ENCODE data around the gene NCOR1. TPM values are rescaled to one million over a fixed set of nuclear protein-coding genes. Genes with fewer than 3 reads are reported as not detected.

The NCOR1 gene
- total and polyA plus RNA-seq, 8 donors, result 110 to 139 (median 117) TPM

GRCh38 chr17:16052486-16052885 lies 162.8 kb downstream of the NCOR1 start:
- no peak for TF ChIP-seq CTCF (IDR thresholded peaks at IDR 0.05)
- Histone ChIP-seq H3K4me1 (no peaks in the 10 kb centered on the region), H3K4me3 (no peak overlapping the region), H3K27me3 (no peaks in the 10 kb centered on the region), H3K27ac (no peak overlapping the region), H3K36me3 (peaks cover 0 to 87% of the 10 kb centered on the region in 2 donors), H3K9me3 (no peaks in the 10 kb centered on the region)
- DNase-seq (no peak), ATAC-seq (no peak)
- intact Hi-C loops (cut with DNase I), result no loop called here

GRCh38 chr17:16050844-16051243 lies 164.5 kb downstream of the NCOR1 start:
- Histone ChIP-seq H3K27ac (no peak overlapping the region), H3K4me1 (no peaks in the 10 kb centered on the region), H3K9me3 (no peaks in the 10 kb centered on the region), H3K27me3 (no peaks in the 10 kb centered on the region), H3K36me3 (peaks cover 0 to 87% of the 10 kb centered on the region in 2 donors), H3K4me3 (no peak overlapping the region)
- no peak for TF ChIP-seq CTCF (IDR thresholded peaks at IDR 0.05)
- DNase-seq, result no peak
- no peak for ATAC-seq
- intact Hi-C loops (cut with DNase I), result no loop called here

GRCh38 chr17:16048811-16049449 lies 166.4 kb downstream of the NCOR1 start:
- H3K9me3 ChIP-seq, result no peaks in the 10 kb centered on the region
- H3K27ac ChIP-seq, result no peak overlapping the region
- H3K36me3 ChIP-seq, result peaks cover 0 to 87% of the 10 kb centered on the region in 2 donors
- H3K4me3 ChIP-seq, result no peak overlapping the region
- intact Hi-C loops (cut with DNase I), result no loop called here
- DNase-seq (no peak), ATAC-seq (no peak)
- no peak for TF ChIP-seq CTCF (IDR thresholded peaks at IDR 0.05)
- no peaks in the 10 kb centered on the region for H3K27me3 ChIP-seq
- no peaks in the 10 kb centered on the region for H3K4me1 ChIP-seq

- Histone ChIP-seq H3K27ac (no peak overlapping the region), H3K4me3 (no peak overlapping the region), H3K27me3 (no peaks in the 10 kb centered on the region), H3K4me1 (no peaks in the 10 kb centered on the region), H3K36me3 (peaks cover 0 to 87% of the 10 kb centered on the region in 2 donors), H3K9me3 (no peaks in the 10 kb centered on the region)
- ATAC-seq (no peak), DNase-seq (no peak)
- TF ChIP-seq CTCF (IDR thresholded peaks at IDR 0.05), result no peak
- intact Hi-C loops (cut with DNase I), result no loop called here
Observed at GRCh38 chr17:16046966-16047365, 168.4 kb downstream of the NCOR1 start.

- TF ChIP-seq CTCF (IDR thresholded peaks at IDR 0.05), result no peak
- Histone ChIP-seq H3K36me3 (peaks cover 0 to 98% of the 10 kb centered on the region in 2 donors), H3K4me3 (no peak overlapping the region), H3K9me3 (no peaks in the 10 kb centered on the region), H3K27ac (no peak overlapping the region), H3K27me3 (no peaks in the 10 kb centered on the region), H3K4me1 (no peaks in the 10 kb centered on the region)
- DNase-seq (no peak), ATAC-seq (no peak)
- intact Hi-C loops (cut with DNase I), result no loop called here
Observed at GRCh38 chr17:16044487-16044886, 170.8 kb downstream of the NCOR1 start.
